Naive thymus-derived CD8-positive, alpha-beta T cell (primary cell): ENCODE results near the gene RMND1. TPM values are rescaled to one million over a fixed set of nuclear protein-coding genes. Genes with fewer than 3 reads are reported as not detected.
A peak's percentile ranks its signal among the peaks of the same experiment; 100 is the strongest.
"Not testable (repeated sequence)": the region's sequence is repeated elsewhere in the genome, so short reads cannot be mapped to it uniquely, and the experiment has no call there.

ENCODE experiments used
- ATAC-seq, 2 donors: fragments of 150-1000 bp; cut with Tn5 transposase in 1 of 2; sonication (Bioruptor Pico), chemical (Tn5 transposase) in 1 of 2; 1 replicate in 1 of 2; 2 replicates in 1 of 2; pipeline ENCODE4 v1.10.0; 2021; ENCODE audit warnings: mild to moderate bottlenecking in 2 of 2, moderate library complexity in 2 of 2
- POLR2A ChIA-PET: fragments of 350-600 bp; sonication (Branson Sonifier 250); formaldehyde crosslinking; loops from one replicate; lab custom pipeline; 2021; ENCODE audit warnings: antibody characterized with exemption; lab: Charles Lee
- DNase-seq, 10 donors: peaks; one replicate each; pipeline versions ENCODE4 v3.0.0 to v3.0.0-alpha.2; 2020 to 2022
- H3K27ac Mint-ChIP-seq, 10 donors: one replicate each; pipeline ENCODE4 v1.8.0; 2020 to 2022; ENCODE audit warnings: mild to moderate bottlenecking in 10 of 10, mixed read lengths in 10 of 10, moderate library complexity in 4 of 10, inconsistent platforms in 1 of 10
- H3K27me3 Mint-ChIP-seq, 5 donors: one replicate each; pipeline ENCODE4 v1.8.0; 2021 to 2022; ENCODE audit warnings: mixed read lengths in 5 of 5
- H3K36me3 Mint-ChIP-seq, 3 donors: one replicate each; pipeline ENCODE4 v1.8.0; 2020 to 2022; ENCODE audit warnings: mixed read lengths in 3 of 3, mild to moderate bottlenecking in 2 of 3, inconsistent platforms in 1 of 3
- H3K4me1 Mint-ChIP-seq, 4 donors: one replicate each; pipeline ENCODE4 v1.8.0; 2021 to 2022; ENCODE audit warnings: mixed read lengths in 4 of 4
- H3K4me3 Mint-ChIP-seq, 10 donors: one replicate each; pipeline ENCODE4 v1.8.0; 2020 to 2022; ENCODE audit warnings: mild to moderate bottlenecking in 10 of 10, mixed read lengths in 10 of 10, moderate library complexity in 6 of 10, inconsistent platforms in 1 of 10
- H3K9me3 Mint-ChIP-seq, 9 donors: one replicate each; pipeline ENCODE4 v1.8.0; 2020 to 2022; ENCODE audit warnings: mixed read lengths in 9 of 9, mild to moderate bottlenecking in 3 of 9, inconsistent platforms in 1 of 9, moderate library complexity in 1 of 9
- polyA plus RNA-seq, 3 donors: library from polyadenylated mRNA; unstranded; fragments of 300-500 nt; fragmentation: Illumina TruSeq; gene quantifications; one replicate each; pipeline ENCODE4 v1.2.3, GENCODE V29; 2021
- total RNA-seq, 8 experiments: library from RNA in 2 of 8; stranded (reverse) in 2 of 8; gene quantifications; one replicate each; pipeline ENCODE4 v1.2.3 and lab custom pipeline; 2021 to 2026

The RMND1 gene
- total and polyA plus RNA-seq, 5 experiments from 2014 or later: 7.7 to 18.3 (median 13.9) TPM

DNA sequence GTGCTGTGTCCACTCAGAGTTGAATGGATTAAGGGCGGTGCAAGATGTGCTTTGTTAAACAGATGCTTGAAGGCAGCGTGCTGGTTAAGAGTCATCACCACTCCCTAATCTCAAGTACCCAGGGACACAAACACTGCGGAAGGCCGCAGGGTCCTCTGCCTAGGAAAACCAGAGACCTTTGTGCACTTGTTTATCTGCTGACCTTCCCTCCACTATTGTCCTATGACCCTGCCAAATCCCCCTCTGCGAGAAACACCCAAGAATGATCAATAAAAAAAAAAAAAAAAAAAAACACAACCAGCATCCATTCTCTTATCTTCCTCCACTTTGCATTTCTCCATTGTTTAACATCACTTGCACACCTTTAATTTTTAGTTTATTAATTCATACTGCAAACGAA, 998 bp downstream of the RMND1 start:
- not testable (repeated sequence) for H3K36me3 Mint-ChIP-seq, H3K27me3 Mint-ChIP-seq, H3K9me3 Mint-ChIP-seq, DNase-seq, ATAC-seq
- POLR2A ChIA-PET: interaction anchor here (0.7 to 2.3 kb wide), 8 partner anchors 9 to 1532 kb away, joined by 3 to 49 read pairs (median 6); partner anchors contain the start of genes FBXO5 and ZBTB2
- H3K4me3 Mint-ChIP-seq: peak overlapping the region; percentile 85 to 99 (median 97)
- H3K27ac Mint-ChIP-seq: peak overlapping the region in 7 of 10 donors; percentile 6 to 95 (median 90)
- peaks cover 22 to 56% (median 49%) of the 10 kb centered on the region in 4 donors for H3K4me1 Mint-ChIP-seq

DNA sequence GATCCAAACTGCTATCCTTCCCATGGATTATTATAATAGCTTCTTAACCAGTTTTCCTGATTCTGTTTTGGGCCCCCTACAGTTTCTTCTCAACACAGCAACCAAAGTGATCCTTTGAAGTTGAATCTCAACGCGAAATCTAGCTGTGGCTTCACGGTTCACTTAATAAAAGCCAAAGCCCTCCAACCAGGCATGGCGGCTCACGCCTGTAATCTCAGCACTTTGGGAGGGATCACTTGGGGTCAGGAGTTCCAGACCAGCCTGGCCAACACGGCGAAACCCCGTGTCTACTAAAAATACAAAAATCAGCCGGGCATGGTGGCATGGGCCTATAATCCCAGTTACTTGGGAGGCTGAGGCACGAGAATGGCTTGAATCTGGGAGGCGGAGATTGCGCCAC, 3.3 kb downstream of the RMND1 start:
- peaks cover 0 to 21% (median 3%) of the 10 kb centered on the region in 3 donors for H3K36me3 Mint-ChIP-seq
- peaks cover 21 to 54% (median 41%) of the 10 kb centered on the region in 4 donors for H3K4me1 Mint-ChIP-seq
- DNase-seq (no peak), ATAC-seq (no peak)
- H3K9me3 Mint-ChIP-seq: peaks cover 0 to 3% (median 0%) of the 10 kb centered on the region in 9 donors
- H3K27ac Mint-ChIP-seq: peak overlapping the region in 1 of 10 donors; percentile 3
- POLR2A ChIA-PET: interaction anchor here (0.9 to 1.2 kb wide), 2 partner anchors 11 to 60 kb away, joined by 3 read pairs; no protein-coding TSS in a partner anchor
- H3K4me3 Mint-ChIP-seq: no peak overlapping the region
- no peaks in the 10 kb centered on the region for H3K27me3 Mint-ChIP-seq

DNA sequence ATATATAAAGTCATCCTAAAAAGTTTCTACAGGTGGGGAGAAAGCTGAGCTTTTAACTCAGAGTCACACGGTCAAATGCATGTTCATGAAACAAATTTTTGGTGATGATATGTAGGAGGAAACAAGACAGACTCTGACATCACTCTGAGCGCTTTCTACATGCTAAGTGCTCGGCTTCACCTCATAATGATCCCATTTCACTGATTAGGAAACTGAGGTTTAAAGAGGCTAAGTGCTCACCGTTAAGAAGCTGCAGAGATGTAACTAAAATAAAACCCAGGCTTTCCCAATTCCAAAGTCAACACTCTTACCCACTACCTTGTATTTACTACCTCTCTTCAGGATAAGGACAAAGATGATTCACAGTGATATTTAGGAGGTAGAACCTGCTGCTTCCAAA, 4.7 kb downstream of the RMND1 start:
- Mint-ChIP-seq H3K9me3 (peaks cover 0 to 2% (median 0%) of the 10 kb centered on the region in 9 donors), H3K4me1 (peaks cover 21 to 59% (median 35%) of the 10 kb centered on the region in 4 donors), H3K27ac (peak overlapping the region in 4 of 10 donors; percentile 8 to 17 (median 12)), H3K36me3 (peaks cover 0 to 28% (median 5%) of the 10 kb centered on the region in 3 donors), H3K27me3 (no peaks in the 10 kb centered on the region), H3K4me3 (no peak overlapping the region)
- DNase-seq: no peak
- ATAC-seq: no peak
- POLR2A ChIA-PET: no interaction called here

DNA sequence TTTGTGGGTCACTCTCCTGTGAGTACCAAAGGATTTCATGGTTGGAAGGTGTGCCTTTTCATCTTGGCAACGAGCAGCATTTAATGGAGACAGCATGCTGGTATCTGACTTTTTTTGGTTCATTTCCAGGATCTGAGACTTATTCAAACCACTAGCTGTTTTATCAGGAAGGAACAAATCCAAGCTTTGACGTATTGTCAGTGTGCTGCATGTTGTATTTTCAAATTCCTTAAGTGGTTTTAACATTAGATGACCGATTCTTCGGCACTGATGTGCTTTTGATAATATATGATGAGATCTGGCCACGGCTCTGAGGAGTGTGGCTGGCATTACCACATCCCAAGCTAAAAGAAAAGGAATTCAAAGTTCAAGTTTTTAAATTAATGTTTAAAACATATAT, 6.4 kb downstream of the RMND1 start:
- Mint-ChIP-seq H3K27ac (no peak overlapping the region), H3K36me3 (peaks cover 0 to 32% (median 5%) of the 10 kb centered on the region in 3 donors), H3K27me3 (no peaks in the 10 kb centered on the region), H3K4me1 (peaks cover 19 to 62% (median 36%) of the 10 kb centered on the region in 4 donors), H3K9me3 (no peaks in the 10 kb centered on the region), H3K4me3 (no peak overlapping the region)
- ATAC-seq (no peak), DNase-seq (no peak)
- POLR2A ChIA-PET: interaction anchor here (0.9 kb wide), 1 partner anchor 55 kb away, joined by 3 read pairs; no protein-coding TSS in a partner anchor

DNA sequence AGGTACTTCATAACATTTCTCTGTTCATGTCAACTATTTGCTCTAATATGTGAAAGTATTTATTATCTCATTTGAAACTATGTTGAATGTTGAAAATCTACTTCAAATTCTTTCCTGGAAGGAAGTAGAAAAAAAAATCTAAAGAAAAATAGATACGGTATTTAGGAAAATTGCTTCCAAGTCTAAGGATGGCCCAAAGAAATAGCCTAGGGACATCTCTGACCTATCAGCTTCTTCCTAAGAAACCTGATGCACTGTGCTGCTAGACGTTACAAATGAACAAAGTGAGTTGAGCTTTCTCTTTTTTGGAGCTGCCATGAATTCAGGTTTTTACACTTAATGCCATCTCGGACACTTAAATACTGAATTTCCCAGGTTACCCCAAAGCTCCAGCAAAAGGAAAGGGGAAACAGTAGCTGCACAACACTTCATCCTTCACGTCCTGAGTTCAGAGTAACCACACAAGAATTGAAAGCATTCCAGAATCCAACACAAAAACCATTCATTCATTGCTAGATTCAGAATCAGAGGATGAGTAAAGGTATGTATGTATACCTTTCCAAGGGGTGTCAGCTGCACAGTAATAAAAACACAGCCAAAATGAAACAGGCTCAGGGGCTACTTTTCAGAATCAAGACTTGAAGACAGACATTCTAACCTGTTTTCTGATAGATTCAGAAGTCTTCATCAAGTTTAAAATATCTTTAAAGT, 7.9 kb downstream of the RMND1 start:
- H3K4me1 Mint-ChIP-seq: peaks cover 20 to 64% (median 38%) of the 10 kb centered on the region in 4 donors
- H3K36me3 Mint-ChIP-seq: peaks cover 0 to 32% (median 2%) of the 10 kb centered on the region in 3 donors

DNA sequence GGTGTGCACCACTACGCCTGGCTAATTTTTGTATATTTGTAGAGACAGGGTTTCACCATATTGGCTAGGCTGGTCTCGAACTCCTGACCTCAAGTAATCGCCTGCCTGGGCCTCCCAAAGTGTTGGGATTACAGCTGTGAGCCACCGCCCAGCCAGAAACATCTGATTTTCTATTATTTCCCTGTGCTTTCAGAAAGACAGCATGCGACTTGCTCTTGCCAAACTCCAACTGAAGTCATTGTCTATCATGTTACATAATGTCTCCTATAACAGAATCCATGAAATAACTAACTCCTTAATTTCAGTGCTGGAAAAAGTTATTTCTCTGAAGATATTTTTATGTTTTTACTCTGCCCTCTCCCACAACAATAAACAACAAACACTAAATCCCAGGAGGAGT, 8.5 kb downstream of the RMND1 start:
- Mint-ChIP-seq H3K36me3 (peaks cover 0 to 34% (median 2%) of the 10 kb centered on the region in 3 donors), H3K4me1 (peaks cover 19 to 64% (median 38%) of the 10 kb centered on the region in 4 donors), H3K9me3 (no peaks in the 10 kb centered on the region), H3K4me3 (no peak overlapping the region), H3K27me3 (no peaks in the 10 kb centered on the region), H3K27ac (peak overlapping the region in 1 of 10 donors; percentile 44)
- POLR2A ChIA-PET: no interaction called here
- ATAC-seq (no peak), DNase-seq (no peak)

More for the DNA sequence above, 7.9 kb downstream of the RMND1 start:
- no peak overlapping the region for H3K4me3 Mint-ChIP-seq
- H3K27me3 Mint-ChIP-seq: no peaks in the 10 kb centered on the region
- H3K27ac Mint-ChIP-seq: peak overlapping the region in 1 of 10 donors; percentile 44
- DNase-seq: no peak
- POLR2A ChIA-PET: no interaction called here
- H3K9me3 Mint-ChIP-seq: no peaks in the 10 kb centered on the region
- no peak for ATAC-seq

DNA sequence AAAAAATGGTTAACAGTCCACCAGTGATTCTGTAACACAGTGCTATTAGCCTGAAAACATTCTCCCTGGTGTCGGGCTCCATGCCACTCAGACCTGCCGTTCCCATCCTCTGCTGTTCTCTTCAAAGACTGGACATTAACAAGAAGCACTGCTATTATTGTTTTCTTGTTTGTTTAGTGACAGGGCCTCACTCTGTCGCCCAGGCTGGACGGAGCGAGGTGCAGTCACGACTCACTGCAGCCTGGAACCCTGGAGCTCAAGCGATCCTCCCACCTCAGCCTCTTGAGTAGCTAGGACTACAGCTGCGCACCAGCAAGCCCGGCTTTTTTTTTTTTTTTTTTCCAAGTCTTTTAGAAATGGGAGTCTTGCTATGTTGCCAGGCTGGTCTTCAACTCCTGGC, 9.6 kb downstream of the RMND1 start:
- POLR2A ChIA-PET: interaction anchor here (1.2 to 2.2 kb wide), 2 partner anchors 10 to 53 kb away, joined by 3 to 10 read pairs; partner anchors contain the start of gene RMND1
- peaks cover 0 to 41% (median 2%) of the 10 kb centered on the region in 3 donors for H3K36me3 Mint-ChIP-seq
- peak overlapping the region in 2 of 10 donors; percentile 35 to 57 for H3K27ac Mint-ChIP-seq
- H3K27me3 Mint-ChIP-seq: no peaks in the 10 kb centered on the region
- no peak for ATAC-seq
- no peak overlapping the region for H3K4me3 Mint-ChIP-seq
- no peaks in the 10 kb centered on the region for H3K9me3 Mint-ChIP-seq
- no peak for DNase-seq
- peaks cover 16 to 69% (median 41%) of the 10 kb centered on the region in 4 donors for H3K4me1 Mint-ChIP-seq

DNA sequence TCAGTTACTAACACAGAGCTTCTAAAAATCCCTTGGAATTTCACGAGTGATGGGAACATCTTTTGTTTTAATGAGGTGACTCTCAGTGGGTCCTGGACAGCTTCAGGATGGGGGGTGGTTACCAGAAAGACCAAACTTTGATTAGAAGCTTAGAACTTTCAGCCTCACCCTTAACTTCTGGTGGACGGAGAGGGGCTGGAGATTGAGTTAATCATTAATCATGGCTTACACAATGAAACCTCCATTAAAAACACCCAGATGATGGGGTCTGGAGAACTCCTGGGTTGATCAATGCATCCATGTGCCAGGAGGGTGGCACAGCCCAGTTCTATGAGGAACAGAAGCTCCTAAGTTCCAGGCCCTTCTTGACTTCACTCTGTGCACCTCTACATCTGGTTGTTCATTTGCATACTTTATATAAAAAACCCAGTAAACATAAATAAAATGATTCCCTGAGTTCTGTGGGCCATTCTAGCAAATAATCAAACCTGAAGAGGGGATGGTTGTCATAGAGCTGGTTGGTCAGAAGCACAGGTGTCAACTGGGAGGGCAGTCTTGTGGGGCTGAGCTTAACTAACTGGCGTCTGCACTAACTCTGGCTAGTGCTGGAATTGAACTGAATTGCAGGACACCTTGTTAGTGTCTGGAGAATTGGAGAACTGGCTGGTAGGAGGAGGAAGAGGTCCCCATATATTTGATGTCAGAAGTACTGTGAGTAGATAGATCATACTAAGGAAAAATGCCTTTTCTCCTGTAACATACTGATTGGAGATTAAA, 10.3 kb downstream of the RMND1 start:
- H3K4me1 Mint-ChIP-seq: peaks cover 12 to 63% (median 39%) of the 10 kb centered on the region in 4 donors
- H3K36me3 Mint-ChIP-seq: peaks cover 0 to 42% (median 2%) of the 10 kb centered on the region in 3 donors
- H3K4me3 Mint-ChIP-seq: no peak overlapping the region
- no peaks in the 10 kb centered on the region for H3K9me3 Mint-ChIP-seq
- no peaks in the 10 kb centered on the region for H3K27me3 Mint-ChIP-seq
- ATAC-seq (no peak), DNase-seq (no peak)
- H3K27ac Mint-ChIP-seq: peak overlapping the region in 4 of 10 donors; percentile 44 to 59 (median 53)
- POLR2A ChIA-PET: interaction anchor here (1.2 to 2.2 kb wide), 2 partner anchors 10 to 52 kb away, joined by 3 to 10 read pairs; partner anchors contain the start of gene RMND1

DNA sequence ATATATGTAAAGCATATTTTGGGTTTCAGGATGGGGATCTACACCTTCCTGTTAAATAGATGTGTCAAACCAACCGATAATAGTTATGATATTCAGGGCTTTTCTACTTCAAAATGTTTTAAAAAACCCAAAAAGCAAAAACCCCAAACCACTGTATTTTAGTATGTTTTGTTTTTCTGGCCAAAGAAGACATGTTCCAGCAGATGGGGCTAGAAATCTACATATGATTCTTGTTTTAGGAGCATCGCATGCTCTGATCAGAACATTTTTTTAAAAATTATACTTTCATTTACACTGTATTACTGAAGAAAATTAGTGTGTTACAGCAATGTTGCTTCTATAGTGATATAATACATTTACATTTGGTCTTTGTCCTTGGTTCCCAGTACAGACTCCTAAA, 11.0 kb downstream of the RMND1 start:
- Mint-ChIP-seq H3K4me1 (peaks cover 12 to 60% (median 39%) of the 10 kb centered on the region in 4 donors), H3K9me3 (no peaks in the 10 kb centered on the region), H3K27me3 (no peaks in the 10 kb centered on the region), H3K27ac (peak overlapping the region in 3 of 10 donors; percentile 6 to 22 (median 7)), H3K4me3 (no peak overlapping the region), H3K36me3 (peaks cover 0 to 44% (median 2%) of the 10 kb centered on the region in 3 donors)
- ATAC-seq: peak in 1 of 2 donors; percentile 46
- POLR2A ChIA-PET: interaction anchor here (1.2 to 2.2 kb wide), 2 partner anchors 11 to 51 kb away, joined by 3 to 10 read pairs; partner anchors contain the start of gene RMND1
- DNase-seq: peak in 3 of 10 donors; percentile 20 to 43 (median 39)

DNA sequence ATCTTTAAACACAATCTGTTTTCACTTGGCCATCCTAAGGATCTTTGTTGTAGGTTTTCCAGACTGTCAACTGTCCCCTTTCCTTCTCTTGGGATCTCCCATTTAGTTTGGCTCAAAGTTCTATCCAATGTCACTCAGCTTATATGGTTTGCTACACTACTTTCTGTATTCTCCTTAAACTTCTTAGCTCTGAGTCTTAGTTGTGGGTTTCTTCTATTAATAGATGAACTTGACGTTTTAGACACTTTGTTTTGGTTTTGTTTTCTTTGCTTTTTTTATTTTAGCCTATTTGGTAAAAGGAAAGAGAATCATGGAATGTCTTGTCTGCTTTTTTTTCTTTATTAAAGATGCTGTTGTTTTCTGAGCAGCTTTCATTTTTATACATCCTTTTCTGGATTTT, 11.4 kb downstream of the RMND1 start:
- ATAC-seq (no peak), DNase-seq (no peak)
- Mint-ChIP-seq H3K36me3 (peaks cover 0 to 45% (median 2%) of the 10 kb centered on the region in 3 donors), H3K27me3 (no peaks in the 10 kb centered on the region), H3K27ac (peak overlapping the region in 5 of 10 donors; percentile 3 to 28 (median 7)), H3K4me3 (no peak overlapping the region), H3K9me3 (no peaks in the 10 kb centered on the region), H3K4me1 (peaks cover 12 to 58% (median 39%) of the 10 kb centered on the region in 4 donors)
- POLR2A ChIA-PET: interaction anchor here (2.2 kb wide), 1 partner anchor 11 kb away, joined by 10 read pairs; the partner anchor contains the start of gene RMND1

DNA sequence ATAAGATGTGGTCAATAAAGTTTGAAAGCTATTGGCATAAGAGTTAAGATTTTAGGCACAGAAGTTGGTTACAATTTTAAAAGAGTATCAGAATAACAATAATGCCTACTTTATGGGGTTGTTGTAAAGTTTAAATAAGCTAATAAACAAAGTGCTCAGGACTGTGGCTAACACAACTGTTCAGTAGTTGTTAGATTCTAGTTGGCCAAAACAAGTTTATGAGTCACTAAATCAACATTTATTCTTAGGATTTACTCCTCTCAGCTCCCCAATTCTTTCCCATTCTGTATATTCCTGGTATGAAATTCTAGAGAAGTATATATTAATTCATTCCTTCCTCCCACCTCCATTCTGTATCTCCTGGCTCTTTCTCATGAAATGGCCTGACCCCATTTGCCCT, 14.5 kb downstream of the RMND1 start:
- peaks cover 0 to 38% (median 0%) of the 10 kb centered on the region in 3 donors for H3K36me3 Mint-ChIP-seq
- POLR2A ChIA-PET: interaction anchor here (0.8 kb wide), 1 partner anchor 12 kb away, joined by 3 read pairs; no protein-coding TSS in a partner anchor
- H3K27me3 Mint-ChIP-seq: no peaks in the 10 kb centered on the region
- H3K9me3 Mint-ChIP-seq: no peaks in the 10 kb centered on the region
- H3K27ac Mint-ChIP-seq: no peak overlapping the region
- DNase-seq: no peak
- no peak for ATAC-seq
- peaks cover 11 to 40% (median 30%) of the 10 kb centered on the region in 4 donors for H3K4me1 Mint-ChIP-seq
- peak overlapping the region in 1 of 10 donors; percentile 16 for H3K4me3 Mint-ChIP-seq

DNA sequence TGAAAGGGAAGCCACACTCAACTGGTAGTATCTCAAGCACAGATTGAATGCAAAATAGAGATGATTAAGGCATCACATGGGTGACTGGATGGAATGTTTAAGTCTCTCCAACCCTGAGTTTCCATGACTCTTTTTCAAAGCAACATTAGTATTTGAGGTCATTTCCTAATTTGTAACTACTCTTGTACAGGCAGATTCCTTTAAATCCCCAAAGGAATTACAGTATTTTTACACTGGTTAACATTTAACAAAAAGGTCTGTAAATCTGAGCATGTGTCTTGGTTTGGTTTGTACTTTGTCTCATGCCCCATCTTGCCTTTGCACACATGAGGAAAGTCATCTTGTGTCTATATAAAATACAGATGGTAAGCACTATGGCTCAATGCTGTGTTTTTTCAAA, 15.1 kb downstream of the RMND1 start:
- H3K27me3 Mint-ChIP-seq: no peaks in the 10 kb centered on the region

More for the DNA sequence above, 15.1 kb downstream of the RMND1 start:
- POLR2A ChIA-PET: interaction anchor here (0.8 kb wide), 1 partner anchor 12 kb away, joined by 3 read pairs; no protein-coding TSS in a partner anchor
- Mint-ChIP-seq H3K36me3 (peaks cover 0 to 41% (median 0%) of the 10 kb centered on the region in 3 donors), H3K4me1 (peaks cover 9 to 35% (median 26%) of the 10 kb centered on the region in 4 donors), H3K4me3 (no peak overlapping the region), H3K27ac (no peak overlapping the region), H3K9me3 (no peaks in the 10 kb centered on the region)
- DNase-seq: no peak
- ATAC-seq: no peak
